Right lobe of liver (tissue), 4 donors: ENCODE measurements around the gene ALK.

Experiments used
- CTCF ChIP-seq, 4 donors: fragments of 200-600 bp in 3 of 4; fragments of 450-650 bp in 1 of 4; IDR thresholded peaks; one replicate each; pipeline versions ENCODE4 v1.5.1 to v1.8.0; 2016 to 2022; ENCODE audit warnings: antibody characterized with exemption in 4 of 4, mild to moderate bottlenecking in 2 of 4
- POLR2A ChIP-seq: fragments of 450-650 bp; IDR thresholded peaks from one replicate; pipeline ENCODE4 v1.6.1; 2017; ENCODE audit warnings: antibody characterized with exemption, mild to moderate bottlenecking
- donor health status: DM: no; HTN: no; CAD: no.
- donor health status: DM: no; HTN: no; CAD: no.
- donor health status: DM: no; HTN: yes; CAD: no.

- TF ChIP-seq CTCF (IDR thresholded peaks at IDR 0.05) (no peak), POLR2A (no peak)
These were observed 261.2 kb downstream of the ALK start for GRCh38 chr2:29660201-29660600.
